ENCODE results near the gene ERLIN1.

GRCh38 chr10:100208276-100208675, 22.4 kb upstream of the ERLIN1 start:
- TF ChIP-seq POLR2AphosphoS5 (IDR thresholded peaks at IDR 0.05; ENCODE audit: low read depth), result no peak
- no peak for TF ChIP-seq STAT1 (IDR thresholded peaks at IDR 0.05; ENCODE audit: unreplicated experiment)
- TF ChIP-seq, protein P1, sequence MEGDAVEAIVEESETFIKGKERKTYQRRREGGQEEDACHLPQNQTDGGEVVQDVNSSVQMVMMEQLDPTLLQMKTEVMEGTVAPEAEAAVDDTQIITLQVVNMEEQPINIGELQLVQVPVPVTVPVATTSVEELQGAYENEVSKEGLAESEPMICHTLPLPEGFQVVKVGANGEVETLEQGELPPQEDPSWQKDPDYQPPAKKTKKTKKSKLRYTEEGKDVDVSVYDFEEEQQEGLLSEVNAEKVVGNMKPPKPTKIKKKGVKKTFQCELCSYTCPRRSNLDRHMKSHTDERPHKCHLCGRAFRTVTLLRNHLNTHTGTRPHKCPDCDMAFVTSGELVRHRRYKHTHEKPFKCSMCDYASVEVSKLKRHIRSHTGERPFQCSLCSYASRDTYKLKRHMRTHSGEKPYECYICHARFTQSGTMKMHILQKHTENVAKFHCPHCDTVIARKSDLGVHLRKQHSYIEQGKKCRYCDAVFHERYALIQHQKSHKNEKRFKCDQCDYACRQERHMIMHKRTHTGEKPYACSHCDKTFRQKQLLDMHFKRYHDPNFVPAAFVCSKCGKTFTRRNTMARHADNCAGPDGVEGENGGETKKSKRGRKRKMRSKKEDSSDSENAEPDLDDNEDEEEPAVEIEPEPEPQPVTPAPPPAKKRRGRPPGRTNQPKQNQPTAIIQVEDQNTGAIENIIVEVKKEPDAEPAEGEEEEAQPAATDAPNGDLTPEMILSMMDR (conservative IDR thresholded peaks at IDR 0.05; ENCODE audit: low read depth in 2 of 2), result no peak
- no peak for TF ChIP-seq REST (IDR thresholded peaks at IDR 0.05; ENCODE audit: unreplicated experiment)
- no peak for TF ChIP-seq EZH2phosphoT487 (IDR thresholded peaks at IDR 0.05; ENCODE audit: unreplicated experiment)
- TF ChIP-seq NANOG (IDR thresholded peaks at IDR 0.05; ENCODE audit: borderline replicate concordance), result no peak
- no peak for TF ChIP-seq EZH2 (IDR thresholded peaks at IDR 0.05; ENCODE audit: low read depth, unreplicated experiment)
- TF ChIP-seq, protein P2, sequence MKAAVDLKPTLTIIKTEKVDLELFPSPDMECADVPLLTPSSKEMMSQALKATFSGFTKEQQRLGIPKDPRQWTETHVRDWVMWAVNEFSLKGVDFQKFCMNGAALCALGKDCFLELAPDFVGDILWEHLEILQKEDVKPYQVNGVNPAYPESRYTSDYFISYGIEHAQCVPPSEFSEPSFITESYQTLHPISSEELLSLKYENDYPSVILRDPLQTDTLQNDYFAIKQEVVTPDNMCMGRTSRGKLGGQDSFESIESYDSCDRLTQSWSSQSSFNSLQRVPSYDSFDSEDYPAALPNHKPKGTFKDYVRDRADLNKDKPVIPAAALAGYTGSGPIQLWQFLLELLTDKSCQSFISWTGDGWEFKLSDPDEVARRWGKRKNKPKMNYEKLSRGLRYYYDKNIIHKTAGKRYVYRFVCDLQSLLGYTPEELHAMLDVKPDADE (IDR thresholded peaks at IDR 0.05), result no peak
- no peak for TF ChIP-seq CREB1 (CRISPR knock-in tag; IDR thresholded peaks at IDR 0.05; ENCODE audit: low read depth)
- TF ChIP-seq JUNB (IDR thresholded peaks at IDR 0.05; ENCODE audit: unreplicated experiment), result no peak
